Suprapubic skin (tissue), 4 donors: ENCODE measurements around the gene POLR3G. TPM values are rescaled to one million over a fixed set of nuclear protein-coding genes. Genes with fewer than 3 reads are reported as not detected.

Experiments
- DNase-seq, 2 donors: peaks; one replicate each; pipeline ENCODE4 v3.0.0-alpha.2; 2019; ENCODE audit warnings: low spot score in 2 of 2
- H3K27ac ChIP-seq: fragments of 200-600 bp; sonication (generic); one replicate; pipeline ENCODE4 v1.5.1; 2019
- H3K27me3 ChIP-seq: fragments of 200-600 bp; sonication (generic); one replicate; pipeline ENCODE4 v1.5.1; 2019
- H3K36me3 ChIP-seq: fragments of 200-600 bp; sonication (generic); one replicate; pipeline ENCODE4 v1.5.1; 2019
- H3K4me1 ChIP-seq: fragments of 200-600 bp; sonication (generic); one replicate; pipeline ENCODE4 v1.5.1; 2019
- H3K4me3 ChIP-seq: fragments of 200-600 bp; sonication (generic); one replicate; pipeline ENCODE4 v1.5.1; 2019; ENCODE audit warnings: mild to moderate bottlenecking
- H3K9me3 ChIP-seq: fragments of 200-600 bp; sonication (generic); one replicate; pipeline ENCODE4 v1.5.1; 2019
- EP300 ChIP-seq: sonication (generic); formaldehyde crosslinking; IDR thresholded peaks from one replicate; pipeline ENCODE4 v1.6.1; 2017; ENCODE audit warnings: antibody characterized with exemption
- POLR2A ChIP-seq, 2 donors: fragments of 450-650 bp; IDR thresholded peaks; one replicate each; pipeline ENCODE4 v1.6.1; 2017; ENCODE audit warnings: antibody characterized with exemption in 2 of 2, mild to moderate bottlenecking in 2 of 2, moderate library complexity in 2 of 2
- POLR2AphosphoS5 ChIP-seq, 3 donors: sonication (generic); formaldehyde crosslinking; IDR thresholded peaks; one replicate each; pipeline ENCODE4 v1.6.1; 2017; ENCODE audit warnings: antibody characterized with exemption in 3 of 3
- WGBS: methylation state at CpG from one replicate; pipeline ENCODE4 v1.1.5; 2018; 5-methylcytosine and 5-hydroxymethylcytosine counted together
- total RNA-seq, 4 donors: library from RNA; depleted of rRNA; stranded (reverse); fragments of >200 nt; gene quantifications; one replicate each; pipeline ENCODE4 v1.1.0, GENCODE V29; 2016
- TF ChIP-seq, protein P1 (sequence below), 2 donors: fragments of 200-600 bp in 1 of 2; fragments of 450-650 bp in 1 of 2; sonication (generic) in 1 of 2; IDR thresholded peaks; one replicate each; pipeline ENCODE4 v1.5.1; 2016 to 2019; ENCODE audit warnings: antibody characterized with exemption in 2 of 2, mild to moderate bottlenecking in 1 of 2, moderate library complexity in 1 of 2

Gene POLR3G
- total RNA-seq, 4 donors from 2014 or later: 3.2 to 7.3 (median 4.9) TPM

DNA sequence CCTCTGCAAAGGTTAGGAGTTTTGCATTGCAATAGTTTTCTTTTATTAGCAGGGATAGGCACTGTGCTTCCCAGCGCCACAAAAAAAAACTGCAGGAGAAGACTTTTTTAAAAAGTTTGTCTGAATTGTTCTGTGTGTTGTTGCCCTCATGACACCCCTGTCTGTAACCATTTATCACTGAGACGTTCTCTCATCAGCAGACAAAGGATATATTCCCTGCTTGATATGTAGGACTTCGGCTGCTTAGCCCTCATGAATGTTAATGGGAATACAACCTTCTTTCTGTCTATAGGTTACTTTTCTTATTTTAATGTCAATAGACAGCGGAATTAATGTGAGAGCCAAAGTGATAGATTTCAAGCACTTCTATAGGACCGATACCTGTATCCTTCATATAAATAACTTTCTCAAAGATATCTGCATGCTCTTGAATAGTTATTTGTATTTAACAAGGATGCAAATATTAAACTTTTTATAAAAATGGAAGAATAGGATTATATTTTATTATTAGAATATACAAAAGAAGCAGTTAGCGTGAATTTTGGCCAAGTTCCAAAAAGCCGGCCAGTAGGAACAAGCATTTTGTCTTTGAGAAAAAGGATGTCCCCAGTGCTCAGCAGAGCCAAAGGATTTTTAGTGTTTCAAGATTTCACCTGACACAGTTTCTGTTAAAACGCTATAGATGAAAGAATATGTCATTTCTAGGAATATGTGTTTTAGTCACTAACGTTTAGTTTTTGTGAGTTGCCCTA lies 56.2 kb downstream of the POLR3G start:
- peaks cover 11% of the 10 kb centered on the region for H3K27me3 ChIP-seq
- 47% methylated on average over 9 of the region's 9 CpGs for WGBS
- H3K36me3 ChIP-seq: no peaks in the 10 kb centered on the region
- H3K9me3 ChIP-seq: no peaks in the 10 kb centered on the region
- no peak for DNase-seq
- peaks cover 38% of the 10 kb centered on the region for H3K4me1 ChIP-seq
- TF ChIP-seq POLR2AphosphoS5 (IDR thresholded peaks at IDR 0.05) (no peak), EP300 (no peak), POLR2A (IDR thresholded peaks at IDR 0.05) (no peak)
- TF ChIP-seq, protein P1, sequence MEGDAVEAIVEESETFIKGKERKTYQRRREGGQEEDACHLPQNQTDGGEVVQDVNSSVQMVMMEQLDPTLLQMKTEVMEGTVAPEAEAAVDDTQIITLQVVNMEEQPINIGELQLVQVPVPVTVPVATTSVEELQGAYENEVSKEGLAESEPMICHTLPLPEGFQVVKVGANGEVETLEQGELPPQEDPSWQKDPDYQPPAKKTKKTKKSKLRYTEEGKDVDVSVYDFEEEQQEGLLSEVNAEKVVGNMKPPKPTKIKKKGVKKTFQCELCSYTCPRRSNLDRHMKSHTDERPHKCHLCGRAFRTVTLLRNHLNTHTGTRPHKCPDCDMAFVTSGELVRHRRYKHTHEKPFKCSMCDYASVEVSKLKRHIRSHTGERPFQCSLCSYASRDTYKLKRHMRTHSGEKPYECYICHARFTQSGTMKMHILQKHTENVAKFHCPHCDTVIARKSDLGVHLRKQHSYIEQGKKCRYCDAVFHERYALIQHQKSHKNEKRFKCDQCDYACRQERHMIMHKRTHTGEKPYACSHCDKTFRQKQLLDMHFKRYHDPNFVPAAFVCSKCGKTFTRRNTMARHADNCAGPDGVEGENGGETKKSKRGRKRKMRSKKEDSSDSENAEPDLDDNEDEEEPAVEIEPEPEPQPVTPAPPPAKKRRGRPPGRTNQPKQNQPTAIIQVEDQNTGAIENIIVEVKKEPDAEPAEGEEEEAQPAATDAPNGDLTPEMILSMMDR (IDR thresholded peaks at IDR 0.05): no peak
- no peak overlapping the region for H3K27ac ChIP-seq
- no peak overlapping the region for H3K4me3 ChIP-seq

DNA sequence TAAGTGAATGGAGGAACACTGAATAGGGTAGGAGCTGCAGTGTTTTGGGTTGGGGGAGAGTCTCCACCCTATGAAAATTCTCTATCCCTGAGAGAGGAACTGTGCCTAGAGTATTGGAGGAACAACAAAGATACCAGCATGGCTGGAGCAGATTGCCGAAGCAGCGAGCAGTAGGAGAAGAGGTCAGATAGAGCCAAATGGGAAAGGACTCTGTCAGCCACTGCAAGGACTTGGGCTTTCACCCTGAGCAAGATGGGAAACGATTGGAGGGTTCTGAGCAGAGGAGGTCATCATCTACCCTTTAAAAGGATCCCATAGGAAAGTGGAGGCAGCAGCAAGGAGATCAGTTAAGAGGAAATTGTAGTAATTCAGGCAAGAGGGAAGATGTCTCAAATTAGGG lies 59.1 kb downstream of the POLR3G start:
- no peak overlapping the region for H3K27ac ChIP-seq
- H3K4me1 ChIP-seq: peaks cover 13% of the 10 kb centered on the region
- H3K27me3 ChIP-seq: peaks cover 11% of the 10 kb centered on the region
- no peak overlapping the region for H3K4me3 ChIP-seq
- DNase-seq: no peak
- TF ChIP-seq EP300 (no peak), POLR2A (IDR thresholded peaks at IDR 0.05) (no peak), POLR2AphosphoS5 (IDR thresholded peaks at IDR 0.05) (no peak)
- TF ChIP-seq, protein P1 (IDR thresholded peaks at IDR 0.05): no peak
- no peaks in the 10 kb centered on the region for H3K36me3 ChIP-seq
- H3K9me3 ChIP-seq: no peaks in the 10 kb centered on the region
- 85% methylated on average over 3 of the region's 3 CpGs for WGBS

- Histone ChIP-seq H3K4me3 (no peak overlapping the region), H3K27me3 (peaks cover 11% of the 10 kb centered on the region), H3K9me3 (no peaks in the 10 kb centered on the region), H3K36me3 (no peaks in the 10 kb centered on the region), H3K4me1 (peaks cover 13% of the 10 kb centered on the region), H3K27ac (no peak overlapping the region)
- TF ChIP-seq POLR2AphosphoS5 (IDR thresholded peaks at IDR 0.05): no peak
- TF ChIP-seq, protein P1 (IDR thresholded peaks at IDR 0.05): no peak
- no peak for TF ChIP-seq EP300
- no peak for TF ChIP-seq POLR2A (IDR thresholded peaks at IDR 0.05)
- no peak for DNase-seq
- WGBS: 80% methylated on average over 3 of the region's 3 CpGs
Observed at GRCh38 chr5:90534922-90535321, 60.3 kb downstream of the POLR3G start.

- Histone ChIP-seq H3K4me1 (no peaks in the 10 kb centered on the region), H3K27me3 (peaks cover 9% of the 10 kb centered on the region), H3K27ac (no peak overlapping the region), H3K36me3 (no peaks in the 10 kb centered on the region), H3K4me3 (no peak overlapping the region), H3K9me3 (no peaks in the 10 kb centered on the region)
- 62% methylated on average over 4 of the region's 4 CpGs for WGBS
- TF ChIP-seq POLR2AphosphoS5 (IDR thresholded peaks at IDR 0.05): no peak
- no peak for TF ChIP-seq POLR2A (IDR thresholded peaks at IDR 0.05)
- TF ChIP-seq, protein P1 (IDR thresholded peaks at IDR 0.05): no peak
- TF ChIP-seq EP300: no peak
- DNase-seq: no peak
Observed at GRCh38 chr5:90542827-90543519, 68.3 kb downstream of the POLR3G start.

DNA sequence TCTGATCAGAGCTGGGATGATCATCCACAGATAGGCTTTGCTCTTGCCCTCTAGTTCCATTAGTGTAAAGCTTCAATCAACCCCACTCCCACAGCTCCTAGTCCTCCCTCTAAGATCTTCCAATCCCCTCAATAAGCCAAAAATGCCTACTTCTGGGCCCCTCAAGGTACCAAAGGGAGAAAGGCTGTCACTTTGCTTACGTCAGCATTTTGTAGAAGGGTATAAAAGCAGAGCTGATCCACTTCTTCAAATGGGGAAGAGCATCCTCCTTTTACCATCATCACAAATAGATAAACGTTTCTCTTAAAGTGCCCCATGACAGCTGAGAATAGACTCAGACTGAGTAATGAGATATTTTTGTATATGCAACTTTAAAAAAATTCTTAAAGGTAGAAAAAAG lies 70.8 kb downstream of the POLR3G start:
- no peak for DNase-seq
- H3K9me3 ChIP-seq: no peaks in the 10 kb centered on the region
- TF ChIP-seq POLR2A (IDR thresholded peaks at IDR 0.05) (no peak), POLR2AphosphoS5 (IDR thresholded peaks at IDR 0.05) (no peak), EP300 (no peak)
- TF ChIP-seq, protein P1 (IDR thresholded peaks at IDR 0.05): no peak
- H3K27me3 ChIP-seq: peaks cover 11% of the 10 kb centered on the region
- H3K4me3 ChIP-seq: no peak overlapping the region
- no peak overlapping the region for H3K27ac ChIP-seq
- H3K4me1 ChIP-seq: no peaks in the 10 kb centered on the region
- WGBS: 61% methylated on average over 2 of the region's 2 CpGs
- no peaks in the 10 kb centered on the region for H3K36me3 ChIP-seq
